Type B pancreatic cell (in vitro differentiated cells): ENCODE data around the gene SMO. TPM values are rescaled to one million over a fixed set of nuclear protein-coding genes. Genes with fewer than 3 reads are reported as not detected.

Experiments
- DNase-seq: peaks from one replicate; pipeline ENCODE4 v3.0.0; 2021; ENCODE audit warnings: mixed read lengths; ENCODE audit not compliant: unreplicated experiment; ENCODE audit errors: extremely low spot score
- H3K27ac Mint-ChIP-seq: 2 replicates; pipeline ENCODE4 v1.8.0; 2021; ENCODE audit warnings: mild to moderate bottlenecking, mixed read lengths
- H3K27me3 Mint-ChIP-seq: 2 replicates; pipeline ENCODE4 v1.8.0; 2021; ENCODE audit warnings: mixed read lengths
- H3K36me3 Mint-ChIP-seq: 2 replicates; pipeline ENCODE4 v1.8.0; 2021; ENCODE audit warnings: mixed read lengths
- H3K4me1 Mint-ChIP-seq: one replicate; pipeline ENCODE4 v1.8.0; 2021; ENCODE audit warnings: mixed read lengths; ENCODE audit not compliant: unreplicated experiment
- H3K4me3 Mint-ChIP-seq: 2 replicates; pipeline ENCODE4 v1.8.0; 2021; ENCODE audit warnings: mild to moderate bottlenecking, mixed read lengths
- H3K9me3 Mint-ChIP-seq: 2 replicates; pipeline ENCODE4 v1.8.0; 2021; ENCODE audit warnings: mixed read lengths
- total RNA-seq: library from RNA; stranded (reverse); gene quantifications from 2 replicates; pipeline ENCODE4 v1.2.1, GENCODE V29; 2021; ENCODE audit warnings: low replicate concordance
- TF ChIP-seq, protein P1 (sequence below): fragments of 200-600 bp; sonication (generic); conservative IDR thresholded peaks from 2 replicates; pipeline ENCODE4 v1.5.0; 2021; ENCODE audit warnings: antibody characterized with exemption, mild to moderate bottlenecking

SMO gene
- total RNA-seq, 1 donor from 2014 or later: 94.9 TPM

DNA sequence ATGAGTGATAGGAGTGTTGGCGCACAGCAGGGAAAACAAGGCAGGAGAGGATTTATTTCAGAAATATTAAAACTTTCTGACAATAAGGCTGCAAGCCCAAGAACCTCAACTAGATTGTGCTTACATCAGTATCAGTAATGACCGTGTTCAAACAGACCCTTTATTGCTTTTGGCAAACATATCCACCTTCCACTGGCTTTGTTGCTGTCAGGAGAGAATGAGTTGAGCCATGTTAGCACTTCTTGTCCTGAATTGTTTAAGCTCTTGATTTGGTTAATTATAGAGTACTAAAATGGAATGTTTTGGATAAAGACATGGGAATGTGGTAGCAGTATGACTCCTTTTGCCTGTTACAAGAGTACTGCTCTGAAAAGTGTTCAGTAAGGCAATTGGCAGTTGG, 40.2 kb downstream of the SMO start:
- Mint-ChIP-seq H3K4me1 (peaks cover 39% of the 10 kb centered on the region), H3K9me3 (no peaks in the 10 kb centered on the region), H3K27ac (peak overlapping the region; percentile 36), H3K27me3 (no peaks in the 10 kb centered on the region), H3K36me3 (no peaks in the 10 kb centered on the region), H3K4me3 (no peak overlapping the region)
- no peak for DNase-seq
- TF ChIP-seq, protein P1, sequence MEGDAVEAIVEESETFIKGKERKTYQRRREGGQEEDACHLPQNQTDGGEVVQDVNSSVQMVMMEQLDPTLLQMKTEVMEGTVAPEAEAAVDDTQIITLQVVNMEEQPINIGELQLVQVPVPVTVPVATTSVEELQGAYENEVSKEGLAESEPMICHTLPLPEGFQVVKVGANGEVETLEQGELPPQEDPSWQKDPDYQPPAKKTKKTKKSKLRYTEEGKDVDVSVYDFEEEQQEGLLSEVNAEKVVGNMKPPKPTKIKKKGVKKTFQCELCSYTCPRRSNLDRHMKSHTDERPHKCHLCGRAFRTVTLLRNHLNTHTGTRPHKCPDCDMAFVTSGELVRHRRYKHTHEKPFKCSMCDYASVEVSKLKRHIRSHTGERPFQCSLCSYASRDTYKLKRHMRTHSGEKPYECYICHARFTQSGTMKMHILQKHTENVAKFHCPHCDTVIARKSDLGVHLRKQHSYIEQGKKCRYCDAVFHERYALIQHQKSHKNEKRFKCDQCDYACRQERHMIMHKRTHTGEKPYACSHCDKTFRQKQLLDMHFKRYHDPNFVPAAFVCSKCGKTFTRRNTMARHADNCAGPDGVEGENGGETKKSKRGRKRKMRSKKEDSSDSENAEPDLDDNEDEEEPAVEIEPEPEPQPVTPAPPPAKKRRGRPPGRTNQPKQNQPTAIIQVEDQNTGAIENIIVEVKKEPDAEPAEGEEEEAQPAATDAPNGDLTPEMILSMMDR: no peak

DNA sequence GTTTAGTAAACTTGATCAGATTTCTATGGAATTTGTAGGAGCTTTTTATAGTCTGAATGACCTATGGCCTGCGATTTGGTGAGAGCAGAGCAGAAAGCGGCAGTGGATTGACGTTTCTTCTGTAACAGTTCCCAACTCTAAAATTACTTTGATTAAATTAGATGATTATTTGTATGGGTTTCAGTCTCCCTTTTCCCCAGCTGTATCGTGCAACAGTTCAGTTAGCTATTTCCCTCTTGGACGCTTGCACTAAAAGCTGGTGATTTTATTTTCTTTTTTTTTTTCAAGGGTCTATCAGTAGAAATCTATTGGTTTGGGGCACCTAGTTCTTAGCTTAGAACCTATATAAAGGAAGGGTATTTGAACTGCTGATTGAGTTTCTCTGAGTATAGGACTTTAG, 43.2 kb downstream of the SMO start:
- Mint-ChIP-seq H3K27ac (no peak overlapping the region), H3K4me3 (no peak overlapping the region), H3K27me3 (no peaks in the 10 kb centered on the region), H3K36me3 (no peaks in the 10 kb centered on the region), H3K9me3 (no peaks in the 10 kb centered on the region), H3K4me1 (peaks cover 22% of the 10 kb centered on the region)
- TF ChIP-seq, protein P1: no peak
- DNase-seq: no peak

DNA sequence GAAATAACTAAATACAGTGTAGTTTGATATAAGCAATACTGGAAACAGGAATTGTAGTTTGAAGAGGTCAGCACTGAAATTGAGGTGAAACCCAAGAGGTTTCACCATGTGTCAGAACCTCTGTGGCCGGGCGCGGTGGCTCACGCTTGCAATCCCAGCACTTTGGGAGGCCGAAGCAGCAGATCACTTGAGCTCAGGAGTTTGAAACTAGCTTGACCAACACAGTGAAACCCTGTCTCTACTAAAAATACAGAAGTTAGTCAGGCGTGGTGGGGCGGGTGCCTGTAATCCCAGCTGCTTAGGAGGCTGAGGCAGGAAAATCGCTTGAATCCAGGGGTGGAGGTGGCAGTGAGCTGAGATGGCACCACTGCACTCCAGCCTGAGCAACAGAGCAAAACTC, 50.1 kb downstream of the SMO start:
- Mint-ChIP-seq H3K4me1 (no peaks in the 10 kb centered on the region), H3K36me3 (no peaks in the 10 kb centered on the region), H3K4me3 (no peak overlapping the region), H3K27ac (no peak overlapping the region), H3K9me3 (no peaks in the 10 kb centered on the region), H3K27me3 (no peaks in the 10 kb centered on the region)
- TF ChIP-seq, protein P1: no peak
- DNase-seq: no peak

DNA sequence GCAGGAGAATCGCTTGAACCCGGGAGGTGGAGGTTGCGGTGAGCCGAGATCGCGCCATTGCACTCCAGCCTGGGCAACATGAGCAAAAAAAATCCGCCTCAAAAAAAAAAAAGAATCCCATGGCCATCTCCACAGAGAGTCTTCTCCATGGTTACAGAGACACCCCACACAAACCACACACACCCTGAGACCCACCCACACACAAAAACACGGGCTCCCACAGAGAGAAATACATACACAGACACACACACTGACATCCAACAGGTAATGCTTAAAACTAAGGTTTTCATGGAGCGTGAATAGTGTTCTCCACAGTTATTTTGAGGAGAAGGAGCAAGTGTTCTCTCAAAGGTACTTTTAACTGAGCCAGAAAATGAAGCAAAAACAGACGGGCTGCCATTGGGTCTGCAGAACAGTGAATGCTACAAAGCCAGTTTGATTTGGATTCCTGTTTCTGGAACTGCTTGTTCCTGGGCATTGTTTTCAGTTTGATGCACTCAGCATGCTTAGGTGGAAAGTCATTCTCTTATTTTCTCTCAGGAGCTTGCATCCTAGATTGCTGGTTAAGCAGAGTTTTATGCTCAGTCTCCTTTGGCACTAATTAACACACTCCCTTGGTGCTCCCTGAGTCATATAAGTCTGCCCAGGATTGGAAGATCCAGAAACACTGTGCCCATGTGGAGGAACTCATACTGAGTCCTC, 51.8 kb downstream of the SMO start:
- peaks cover under 1% of the 10 kb centered on the region for H3K36me3 Mint-ChIP-seq
- no peaks in the 10 kb centered on the region for H3K9me3 Mint-ChIP-seq
- H3K27me3 Mint-ChIP-seq: no peaks in the 10 kb centered on the region
- no peaks in the 10 kb centered on the region for H3K4me1 Mint-ChIP-seq
- DNase-seq: no peak
- TF ChIP-seq, protein P1: no peak
- H3K4me3 Mint-ChIP-seq: no peak overlapping the region
- no peak overlapping the region for H3K27ac Mint-ChIP-seq

DNA sequence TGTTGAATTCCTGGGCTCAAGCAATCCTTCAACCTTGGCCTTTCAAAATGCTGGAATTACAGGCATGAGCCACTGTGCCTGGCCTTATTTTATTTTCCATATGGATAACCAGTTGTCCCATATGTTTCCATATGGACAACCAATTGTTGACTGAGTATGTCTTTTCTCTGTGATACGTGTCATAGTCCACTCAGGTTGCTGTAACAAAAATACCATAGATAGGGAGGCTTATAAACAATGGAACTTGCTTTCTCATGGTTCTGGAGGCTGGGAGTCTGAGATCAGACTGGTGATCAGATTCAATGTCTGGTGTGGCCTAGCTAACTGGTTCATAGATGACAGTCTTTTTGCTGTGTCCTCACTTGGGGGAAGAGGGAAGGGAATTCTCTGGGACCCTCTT, 55.8 kb downstream of the SMO start:
- TF ChIP-seq, protein P1: no peak
- Mint-ChIP-seq H3K4me1 (no peaks in the 10 kb centered on the region), H3K9me3 (no peaks in the 10 kb centered on the region), H3K27ac (no peak overlapping the region), H3K27me3 (no peaks in the 10 kb centered on the region), H3K36me3 (peaks cover 7% of the 10 kb centered on the region), H3K4me3 (no peak overlapping the region)
- DNase-seq: no peak
